GM18511 (cell line): ENCODE data around the gene NEB.

Source experiments
- ATAC-seq: cut with Tn5 transposase; IDR thresholded peaks from one replicate; pipeline ENCODE4 v1.9.1; 2021; ENCODE audit warnings: mild to moderate bottlenecking, moderate library complexity; ENCODE audit not compliant: unreplicated experiment

Gene NEB

GRCh38 chr2:151733771-151734672, at the start of gene NEB:
Gene NEB (minus strand): TSS chr2:151734476. CDS start chr2:151733156, 1,320 bp downstream.
- ATAC-seq = no peak

- ATAC-seq = no peak
These were observed 48.9 kb upstream of the NEB start for GRCh38 chr2:151783133-151783520.

GRCh38 chr2:151782378-151783132, 48.3 kb upstream of the NEB start:
- ATAC-seq = no peak

- no peak for ATAC-seq
These were observed 47.4 kb upstream of the NEB start for GRCh38 chr2:151781642-151782041.

- ATAC-seq = no peak
These were observed 46.7 kb upstream of the NEB start for GRCh38 chr2:151780938-151781337.

- no peak for ATAC-seq
These were observed 43.7 kb upstream of the NEB start for GRCh38 chr2:151777935-151778334.

- ATAC-seq = no peak
These were observed 43.2 kb upstream of the NEB start for GRCh38 chr2:151777487-151777886.

GRCh38 chr2:151776367-151776766, 42.1 kb upstream of the NEB start:
- no peak for ATAC-seq

GRCh38 chr2:151775057-151775740, 40.9 kb upstream of the NEB start:
- ATAC-seq = no peak

- no peak for ATAC-seq
These were observed 40.2 kb upstream of the NEB start for GRCh38 chr2:151774506-151774905.

GRCh38 chr2:151771599-151772358, 37.5 kb upstream of the NEB start:
- peak; percentile 95 for ATAC-seq

GRCh38 chr2:151770995-151771394, 36.7 kb upstream of the NEB start:
- peak; percentile 32 for ATAC-seq

- ATAC-seq = no peak
These were observed 35.3 kb upstream of the NEB start for GRCh38 chr2:151769606-151770005.

- ATAC-seq = no peak
These were observed 33.3 kb upstream of the NEB start for GRCh38 chr2:151767536-151767935.

GRCh38 chr2:151766437-151767153, 32.3 kb upstream of the NEB start:
- peak; percentile 57 for ATAC-seq

- peak; percentile 52 for ATAC-seq
These were observed 31.6 kb upstream of the NEB start for GRCh38 chr2:151765760-151766410.

GRCh38 chr2:151762694-151763093, 28.4 kb upstream of the NEB start:
- no peak for ATAC-seq

GRCh38 chr2:151761687-151762086, 27.4 kb upstream of the NEB start:
- ATAC-seq = no peak

- ATAC-seq = no peak
These were observed 26.9 kb upstream of the NEB start for GRCh38 chr2:151761193-151761592.
